Immature natural killer cell (primary cell): Measurements from ENCODE around the gene IFNA17. TPM values are rescaled to one million over a fixed set of nuclear protein-coding genes. Genes with fewer than 3 reads are reported as not detected.
"Not testable (repeated sequence)": the region's sequence is repeated elsewhere in the genome, so short reads cannot be mapped to it uniquely, and the experiment has no call there.

ENCODE experiments used
- DNase-seq, 3 donors: peaks; one replicate each; pipeline ENCODE4 v3.0.0; 2022; ENCODE audit warnings: mixed read lengths in 1 of 3
- H3K27ac Mint-ChIP-seq, 6 donors: one replicate each; pipeline ENCODE4 v1.8.0; 2020; ENCODE audit warnings: mixed read lengths in 6 of 6, mild to moderate bottlenecking in 5 of 6, inconsistent platforms in 4 of 6, moderate library complexity in 3 of 6
- H3K27me3 Mint-ChIP-seq, 3 donors: one replicate each; pipeline ENCODE4 v1.8.0; 2020 to 2021; ENCODE audit warnings: low read depth in 3 of 3, mild to moderate bottlenecking in 3 of 3, mixed read lengths in 3 of 3, moderate library complexity in 3 of 3, inconsistent platforms in 1 of 3
- H3K36me3 Mint-ChIP-seq, 3 donors: one replicate each; pipeline ENCODE4 v1.8.0; 2020; ENCODE audit warnings: mixed read lengths in 3 of 3, inconsistent platforms in 2 of 3, mild to moderate bottlenecking in 2 of 3
- H3K4me1 Mint-ChIP-seq, 2 donors: one replicate each; pipeline ENCODE4 v1.8.0; 2020; ENCODE audit warnings: inconsistent platforms in 2 of 2, mild to moderate bottlenecking in 2 of 2, mixed read lengths in 2 of 2, moderate library complexity in 1 of 2
- H3K4me3 Mint-ChIP-seq, 5 donors: one replicate each; pipeline ENCODE4 v1.8.0; 2020; ENCODE audit warnings: mild to moderate bottlenecking in 5 of 5, mixed read lengths in 5 of 5, inconsistent platforms in 3 of 5, moderate library complexity in 3 of 5
- H3K9me3 Mint-ChIP-seq, 6 donors: one replicate each; pipeline ENCODE4 v1.8.0; 2020; ENCODE audit warnings: mild to moderate bottlenecking in 6 of 6, mixed read lengths in 6 of 6, inconsistent platforms in 4 of 6, moderate library complexity in 3 of 6
- polyA plus RNA-seq, 3 donors: library from polyadenylated mRNA; unstranded; fragments of 300-500 nt; fragmentation: Illumina TruSeq; gene quantifications; one replicate each; pipeline ENCODE4 v1.2.3, GENCODE V29; 2021

The IFNA17 gene
- polyA plus RNA-seq, 3 donors from 2014 or later: not detected

GRCh38 chr9:21182810-21183736 is 44.9 kb downstream of the IFNA17 start:
- peak overlapping the region in 1 of 6 donors; percentile 47 for H3K27ac Mint-ChIP-seq

More at GRCh38 chr9:21182810-21183736, 44.9 kb downstream of the IFNA17 start:
- not testable (repeated sequence) for H3K9me3 Mint-ChIP-seq, H3K4me3 Mint-ChIP-seq, H3K36me3 Mint-ChIP-seq, H3K27me3 Mint-ChIP-seq
- peak; percentile 18 to 42 (median 25) for DNase-seq
- peaks cover 6 to 12% of the 10 kb centered on the region in 2 donors for H3K4me1 Mint-ChIP-seq

Other genes starting within 250 kb of the IFNA17 start
- 1 to 10 TPM; 6.5 to 8.9 (median 6.7) TPM for gene HACD4, start 196.6 kb downstream of the IFNA17 start, polyA plus RNA-seq
- not detected for gene IFNB1, start 150.3 kb downstream of the IFNA17 start, polyA plus RNA-seq
- gene IFNW1, start 86.4 kb downstream of the IFNA17 start, polyA plus RNA-seq: not detected
- not detected for gene IFNA21, start 61.6 kb downstream of the IFNA17 start, polyA plus RNA-seq
- not detected for gene IFNA4, start 40.6 kb downstream of the IFNA17 start, polyA plus RNA-seq
- not detected for gene IFNA7, start 26.0 kb downstream of the IFNA17 start, polyA plus RNA-seq
- not detected for gene IFNA10, start 21.1 kb downstream of the IFNA17 start, polyA plus RNA-seq
- gene IFNA16, start 10.9 kb downstream of the IFNA17 start, polyA plus RNA-seq: not detected
- gene IFNA14, start 11.8 kb upstream of the IFNA17 start, polyA plus RNA-seq: not detected
- gene IFNA5, start 77.1 kb upstream of the IFNA17 start, polyA plus RNA-seq: not detected
- gene KLHL9, start 107.2 kb upstream of the IFNA17 start, polyA plus RNA-seq: 10 to 100 TPM in 2 of 3 donors, 1 to 10 TPM in 1; 7.5 to 14.2 (median 13.7) TPM
- gene IFNA6, start 122.7 kb upstream of the IFNA17 start, polyA plus RNA-seq: not detected
- not detected for gene IFNA13, start 139.8 kb upstream of the IFNA17 start, polyA plus RNA-seq
- not detected for gene IFNA2, start 157.2 kb upstream of the IFNA17 start, polyA plus RNA-seq
- gene IFNA8, start 180.9 kb upstream of the IFNA17 start, polyA plus RNA-seq: not detected
- not detected for gene IFNA1, start 212.2 kb upstream of the IFNA17 start, polyA plus RNA-seq